ENCODE data around the gene FUS.

DNA sequence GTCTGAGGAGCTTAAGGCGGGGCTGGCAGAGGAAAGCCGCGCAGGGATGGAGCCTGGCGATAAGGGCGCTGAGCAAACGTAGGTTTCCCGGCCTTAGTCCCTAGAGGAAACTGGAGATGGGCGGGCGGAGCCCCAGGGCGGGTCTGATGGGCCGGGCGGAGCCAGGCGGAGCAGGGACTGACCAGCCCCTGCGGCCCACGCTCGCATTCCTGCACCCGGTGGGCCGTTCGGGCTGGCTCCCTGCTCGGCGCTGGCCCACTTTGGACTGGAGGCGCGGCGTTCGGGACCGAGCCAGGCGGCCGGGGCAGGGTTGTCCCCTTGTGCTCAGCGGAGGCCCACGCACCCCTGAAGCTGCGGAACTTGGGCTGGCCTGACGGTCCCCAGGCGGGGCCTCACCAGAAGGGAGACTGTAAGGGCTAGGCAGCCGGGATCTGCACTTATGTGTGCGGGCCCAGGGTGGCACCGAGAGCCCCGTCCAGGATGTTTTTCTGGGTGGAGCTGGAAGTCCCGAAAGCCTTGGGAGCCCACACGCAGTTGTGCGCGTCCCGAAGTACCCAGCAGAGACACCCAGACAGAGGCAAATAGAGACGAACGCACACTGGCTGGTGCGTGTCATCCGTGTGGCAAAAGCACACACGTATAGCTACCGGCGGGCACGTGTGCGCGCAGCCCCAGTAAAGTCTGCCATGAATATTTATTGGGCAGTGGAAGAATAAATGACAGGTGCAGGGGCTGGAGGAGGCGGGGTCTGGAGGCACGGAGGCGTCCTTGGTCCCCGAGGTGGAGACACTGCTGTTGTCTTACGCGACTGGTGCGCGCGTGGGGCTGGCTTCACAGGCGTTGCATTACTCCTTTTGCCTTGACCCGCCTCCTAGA, 35.6 kb downstream of the FUS start:
- TF ChIP-seq GATA2 (IDR thresholded peaks at IDR 0.05; ENCODE audit: low read depth, low read length) (no peak), GATA3 (IDR thresholded peaks at IDR 0.05; ENCODE audit: low read depth, low read length) (no peak)
